Type B pancreatic cell (in vitro differentiated cells): ENCODE results near the gene TPRN. TPM values are rescaled to one million over a fixed set of nuclear protein-coding genes. Genes with fewer than 3 reads are reported as not detected.

Experiments
- DNase-seq: peaks from one replicate; pipeline ENCODE4 v3.0.0; 2021; ENCODE audit warnings: mixed read lengths; ENCODE audit not compliant: unreplicated experiment; ENCODE audit errors: extremely low spot score
- H3K27ac Mint-ChIP-seq: 2 replicates; pipeline ENCODE4 v1.8.0; 2021; ENCODE audit warnings: mild to moderate bottlenecking, mixed read lengths
- H3K27me3 Mint-ChIP-seq: 2 replicates; pipeline ENCODE4 v1.8.0; 2021; ENCODE audit warnings: mixed read lengths
- H3K36me3 Mint-ChIP-seq: 2 replicates; pipeline ENCODE4 v1.8.0; 2021; ENCODE audit warnings: mixed read lengths
- H3K4me1 Mint-ChIP-seq: one replicate; pipeline ENCODE4 v1.8.0; 2021; ENCODE audit warnings: mixed read lengths; ENCODE audit not compliant: unreplicated experiment
- H3K4me3 Mint-ChIP-seq: 2 replicates; pipeline ENCODE4 v1.8.0; 2021; ENCODE audit warnings: mild to moderate bottlenecking, mixed read lengths
- H3K9me3 Mint-ChIP-seq: 2 replicates; pipeline ENCODE4 v1.8.0; 2021; ENCODE audit warnings: mixed read lengths
- total RNA-seq: library from RNA; stranded (reverse); gene quantifications from 2 replicates; pipeline ENCODE4 v1.2.1, GENCODE V29; 2021; ENCODE audit warnings: low replicate concordance
- TF ChIP-seq, protein P1 (sequence below): fragments of 200-600 bp; sonication (generic); conservative IDR thresholded peaks from 2 replicates; pipeline ENCODE4 v1.5.0; 2021; ENCODE audit warnings: antibody characterized with exemption, mild to moderate bottlenecking

TPRN gene
- total RNA-seq, 1 donor from 2014 or later = 24.1 TPM

DNA sequence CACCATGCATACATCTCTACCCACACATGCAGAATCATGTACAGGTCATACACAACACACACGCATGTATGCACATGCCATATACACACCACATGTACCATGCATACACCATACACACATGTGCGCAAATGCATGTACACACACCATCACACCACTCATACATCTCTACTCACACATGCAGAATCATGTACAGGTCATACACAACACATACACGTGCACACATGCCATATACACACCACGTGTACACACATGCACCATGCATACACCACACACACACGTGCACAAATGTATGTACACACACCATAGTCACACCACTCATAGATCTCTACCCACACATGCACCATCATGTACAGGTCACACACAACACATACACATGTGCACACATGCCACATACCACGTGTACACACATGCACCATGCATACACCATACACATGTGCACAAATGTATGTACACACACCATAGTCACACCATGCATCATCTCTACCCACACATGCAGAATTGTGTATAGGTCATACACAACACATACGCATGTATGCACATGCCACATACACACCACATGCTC is 47.6 kb downstream of the TPRN start:
- no peak for DNase-seq
- H3K27ac Mint-ChIP-seq = no peak overlapping the region
- no peaks in the 10 kb centered on the region for H3K36me3 Mint-ChIP-seq
- no peaks in the 10 kb centered on the region for H3K4me1 Mint-ChIP-seq
- H3K27me3 Mint-ChIP-seq = peaks cover 35% of the 10 kb centered on the region
- no peak overlapping the region for H3K4me3 Mint-ChIP-seq
- H3K9me3 Mint-ChIP-seq = no peaks in the 10 kb centered on the region
- TF ChIP-seq, protein P1, sequence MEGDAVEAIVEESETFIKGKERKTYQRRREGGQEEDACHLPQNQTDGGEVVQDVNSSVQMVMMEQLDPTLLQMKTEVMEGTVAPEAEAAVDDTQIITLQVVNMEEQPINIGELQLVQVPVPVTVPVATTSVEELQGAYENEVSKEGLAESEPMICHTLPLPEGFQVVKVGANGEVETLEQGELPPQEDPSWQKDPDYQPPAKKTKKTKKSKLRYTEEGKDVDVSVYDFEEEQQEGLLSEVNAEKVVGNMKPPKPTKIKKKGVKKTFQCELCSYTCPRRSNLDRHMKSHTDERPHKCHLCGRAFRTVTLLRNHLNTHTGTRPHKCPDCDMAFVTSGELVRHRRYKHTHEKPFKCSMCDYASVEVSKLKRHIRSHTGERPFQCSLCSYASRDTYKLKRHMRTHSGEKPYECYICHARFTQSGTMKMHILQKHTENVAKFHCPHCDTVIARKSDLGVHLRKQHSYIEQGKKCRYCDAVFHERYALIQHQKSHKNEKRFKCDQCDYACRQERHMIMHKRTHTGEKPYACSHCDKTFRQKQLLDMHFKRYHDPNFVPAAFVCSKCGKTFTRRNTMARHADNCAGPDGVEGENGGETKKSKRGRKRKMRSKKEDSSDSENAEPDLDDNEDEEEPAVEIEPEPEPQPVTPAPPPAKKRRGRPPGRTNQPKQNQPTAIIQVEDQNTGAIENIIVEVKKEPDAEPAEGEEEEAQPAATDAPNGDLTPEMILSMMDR = no peak

DNA sequence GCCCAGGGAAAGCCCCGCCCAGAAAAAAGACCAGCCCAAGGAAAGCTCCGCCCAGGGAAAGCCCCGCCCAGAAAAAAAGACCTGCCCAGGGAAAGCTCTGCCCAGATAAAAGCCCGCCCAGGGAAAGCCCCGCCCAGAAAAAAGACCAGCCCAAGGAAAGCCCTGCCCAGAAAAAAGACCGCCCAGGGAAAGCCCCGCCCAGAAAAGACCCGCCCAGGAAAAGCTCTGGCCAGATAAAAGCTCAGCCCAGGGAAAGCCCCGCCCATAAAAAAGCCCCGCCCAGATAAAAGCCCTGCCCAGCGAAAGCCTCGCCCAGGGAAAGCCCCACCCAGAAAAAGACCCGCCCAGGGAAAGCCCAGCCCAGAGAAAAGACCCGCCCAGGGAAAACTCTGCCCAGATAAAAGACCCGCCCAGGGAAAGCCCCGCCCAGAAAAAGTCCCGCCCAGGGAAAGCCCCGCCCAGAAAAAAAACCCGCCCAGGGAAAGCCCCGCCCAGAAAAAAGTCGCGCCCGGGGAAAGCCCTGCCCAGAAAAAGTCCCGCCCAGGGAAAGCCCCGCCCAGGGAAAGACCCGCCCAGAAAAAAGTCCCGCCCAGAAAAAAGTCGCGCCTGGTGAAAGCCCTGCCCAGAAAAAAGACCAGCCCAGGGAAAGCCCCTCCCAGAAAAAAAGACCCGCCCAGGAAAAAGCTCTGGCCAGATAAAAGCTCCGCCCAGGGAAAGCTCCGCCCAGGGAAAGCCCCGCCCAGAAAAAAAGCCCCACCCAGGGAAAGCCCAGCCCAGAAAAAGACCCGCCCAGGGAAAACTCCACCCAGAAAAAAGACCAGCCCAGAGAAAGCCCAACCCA is 49.7 kb downstream of the TPRN start:
- no peaks in the 10 kb centered on the region for H3K36me3 Mint-ChIP-seq
- H3K4me1 Mint-ChIP-seq = no peaks in the 10 kb centered on the region
- peaks cover 24% of the 10 kb centered on the region for H3K27me3 Mint-ChIP-seq
- H3K4me3 Mint-ChIP-seq = no peak overlapping the region
- H3K9me3 Mint-ChIP-seq = no peaks in the 10 kb centered on the region
- no peak overlapping the region for H3K27ac Mint-ChIP-seq
- no peak for DNase-seq
- TF ChIP-seq, protein P1 = no peak

DNA sequence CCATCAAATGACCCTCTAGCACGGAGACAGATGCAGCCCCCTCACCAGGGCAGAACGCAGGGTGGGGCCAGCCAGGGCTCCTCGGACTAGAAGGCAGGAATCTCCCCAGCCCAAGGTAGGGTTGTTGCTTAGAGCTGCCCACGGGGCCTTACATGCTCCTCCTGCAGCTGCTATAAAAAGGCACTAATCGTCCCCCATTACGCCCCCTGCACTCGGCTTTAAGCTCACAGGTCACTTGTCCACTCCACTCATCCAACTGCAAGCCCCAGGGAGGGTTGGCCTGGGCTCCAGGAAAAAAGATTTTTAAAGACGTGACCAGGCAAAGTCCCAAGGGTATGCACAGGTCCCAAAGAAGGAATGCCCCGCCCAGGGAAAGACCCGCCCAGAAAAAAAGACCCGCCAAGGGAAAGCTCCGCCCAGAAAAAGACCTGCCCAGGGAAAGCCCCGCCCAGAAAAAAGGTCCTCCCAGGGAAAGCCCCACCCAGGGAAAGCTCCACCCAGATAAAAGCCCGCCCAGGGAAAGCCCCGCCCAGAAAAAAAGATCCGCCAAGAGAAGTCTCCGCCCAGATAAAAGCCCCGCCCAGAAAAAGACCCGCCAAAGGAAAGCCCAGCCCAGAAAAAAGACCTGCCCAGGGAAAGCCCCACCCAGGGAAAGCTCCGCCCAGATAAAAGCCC is 50.5 kb downstream of the TPRN start:
- H3K9me3 Mint-ChIP-seq = no peaks in the 10 kb centered on the region
- H3K27me3 Mint-ChIP-seq = peaks cover 19% of the 10 kb centered on the region
- no peak for DNase-seq
- no peak overlapping the region for H3K27ac Mint-ChIP-seq
- TF ChIP-seq, protein P1 = no peak
- H3K36me3 Mint-ChIP-seq = no peaks in the 10 kb centered on the region
- no peak overlapping the region for H3K4me3 Mint-ChIP-seq
- H3K4me1 Mint-ChIP-seq = no peaks in the 10 kb centered on the region

DNA sequence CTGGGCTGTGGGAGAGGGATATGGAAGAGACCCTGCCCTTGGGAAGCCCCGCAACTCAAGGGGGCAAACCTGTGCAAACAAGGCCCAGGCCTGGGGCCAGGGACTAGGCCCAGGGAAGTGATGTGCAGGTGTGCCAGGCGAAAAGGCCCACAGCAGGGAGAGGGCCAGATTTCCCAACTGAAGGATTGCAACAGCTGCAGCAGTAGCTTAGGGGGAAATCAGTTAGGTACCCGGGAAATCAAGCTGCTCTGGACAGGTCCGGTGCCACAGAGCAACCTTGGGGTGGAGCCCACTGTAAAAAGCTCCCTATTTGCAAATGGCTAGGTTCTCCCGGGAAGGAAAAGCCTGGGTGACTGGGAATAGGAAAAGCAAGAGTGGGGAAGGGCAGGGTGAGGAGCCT is 51.2 kb downstream of the TPRN start:
- H3K27me3 Mint-ChIP-seq = peaks cover 13% of the 10 kb centered on the region
- no peaks in the 10 kb centered on the region for H3K36me3 Mint-ChIP-seq
- H3K4me3 Mint-ChIP-seq = no peak overlapping the region
- TF ChIP-seq, protein P1 = no peak
- H3K27ac Mint-ChIP-seq = no peak overlapping the region
- DNase-seq = no peak
- H3K4me1 Mint-ChIP-seq = no peaks in the 10 kb centered on the region
- H3K9me3 Mint-ChIP-seq = no peaks in the 10 kb centered on the region

DNA sequence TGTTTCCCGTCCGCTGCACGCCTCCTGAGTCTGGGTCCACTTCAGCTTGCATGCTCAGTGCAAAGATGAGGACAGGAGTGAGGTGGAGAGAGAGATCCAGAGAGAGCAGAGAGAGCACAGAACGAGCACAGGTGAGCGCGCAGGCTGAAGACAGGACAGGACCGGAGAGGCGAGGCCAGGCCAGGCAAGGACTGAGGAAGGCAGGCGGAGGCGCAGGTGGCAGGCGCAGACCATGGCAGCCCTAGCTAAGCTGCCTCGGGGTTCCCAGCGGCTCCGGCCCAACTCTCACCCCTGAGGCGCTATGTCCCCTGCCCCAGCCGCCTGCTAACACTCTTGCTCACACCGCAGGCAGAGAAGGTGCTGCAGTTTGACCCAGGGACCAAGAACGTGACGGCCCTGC is 51.9 kb downstream of the TPRN start:
- Mint-ChIP-seq H3K9me3 (no peaks in the 10 kb centered on the region), H3K4me1 (no peaks in the 10 kb centered on the region), H3K4me3 (no peak overlapping the region), H3K36me3 (no peaks in the 10 kb centered on the region), H3K27me3 (peaks cover 19% of the 10 kb centered on the region), H3K27ac (no peak overlapping the region)
- TF ChIP-seq, protein P1 = no peak
- DNase-seq = no peak
